ENCODE data around the gene SLX4IP.

Gene SLX4IP

DNA sequence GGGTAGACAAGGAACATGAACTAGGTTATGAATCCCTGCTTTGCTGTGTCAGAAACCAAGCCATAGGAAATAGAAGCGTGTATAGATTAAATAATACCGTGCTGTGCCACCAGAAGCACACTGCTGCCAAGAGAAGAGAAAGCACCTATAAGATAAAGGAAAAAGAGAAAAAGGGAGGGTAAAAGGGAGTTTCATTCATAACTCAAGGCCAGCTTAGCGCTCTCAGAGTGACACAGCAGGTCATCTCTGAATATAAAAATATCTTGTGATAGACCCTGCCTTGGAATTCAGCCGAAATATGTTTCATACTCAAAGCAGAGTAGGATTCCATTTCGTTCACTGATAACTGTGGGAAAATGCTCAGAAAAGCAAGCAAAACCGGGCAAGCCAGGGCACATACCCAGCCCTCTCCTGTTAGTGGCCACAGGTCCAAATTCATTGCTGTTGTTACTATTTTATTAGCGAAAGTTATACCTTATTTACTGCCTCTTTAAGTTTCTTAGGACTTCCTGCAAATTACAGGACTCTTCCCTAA is 230.0 kb downstream of the SLX4IP start:
- ChIA-PET CTCF (interaction anchor here (0.6 to 0.7 kb wide), 3 partner anchors 69 to 630 kb away, joined by 3 to 5 read pairs (median 3); no protein-coding TSS in a partner anchor), POLR2A (ENCODE audit: low non-redundant PET) (no interaction called here)
- peak; percentile 52 for DNase-seq (ENCODE audit: low spot score)
- H3K27ac ChIP-seq: peak overlapping the region; percentile 96
- TF ChIP-seq, protein P1, sequence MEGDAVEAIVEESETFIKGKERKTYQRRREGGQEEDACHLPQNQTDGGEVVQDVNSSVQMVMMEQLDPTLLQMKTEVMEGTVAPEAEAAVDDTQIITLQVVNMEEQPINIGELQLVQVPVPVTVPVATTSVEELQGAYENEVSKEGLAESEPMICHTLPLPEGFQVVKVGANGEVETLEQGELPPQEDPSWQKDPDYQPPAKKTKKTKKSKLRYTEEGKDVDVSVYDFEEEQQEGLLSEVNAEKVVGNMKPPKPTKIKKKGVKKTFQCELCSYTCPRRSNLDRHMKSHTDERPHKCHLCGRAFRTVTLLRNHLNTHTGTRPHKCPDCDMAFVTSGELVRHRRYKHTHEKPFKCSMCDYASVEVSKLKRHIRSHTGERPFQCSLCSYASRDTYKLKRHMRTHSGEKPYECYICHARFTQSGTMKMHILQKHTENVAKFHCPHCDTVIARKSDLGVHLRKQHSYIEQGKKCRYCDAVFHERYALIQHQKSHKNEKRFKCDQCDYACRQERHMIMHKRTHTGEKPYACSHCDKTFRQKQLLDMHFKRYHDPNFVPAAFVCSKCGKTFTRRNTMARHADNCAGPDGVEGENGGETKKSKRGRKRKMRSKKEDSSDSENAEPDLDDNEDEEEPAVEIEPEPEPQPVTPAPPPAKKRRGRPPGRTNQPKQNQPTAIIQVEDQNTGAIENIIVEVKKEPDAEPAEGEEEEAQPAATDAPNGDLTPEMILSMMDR (conservative IDR thresholded peaks at IDR 0.05; ENCODE audit: low read depth): no peak

DNA sequence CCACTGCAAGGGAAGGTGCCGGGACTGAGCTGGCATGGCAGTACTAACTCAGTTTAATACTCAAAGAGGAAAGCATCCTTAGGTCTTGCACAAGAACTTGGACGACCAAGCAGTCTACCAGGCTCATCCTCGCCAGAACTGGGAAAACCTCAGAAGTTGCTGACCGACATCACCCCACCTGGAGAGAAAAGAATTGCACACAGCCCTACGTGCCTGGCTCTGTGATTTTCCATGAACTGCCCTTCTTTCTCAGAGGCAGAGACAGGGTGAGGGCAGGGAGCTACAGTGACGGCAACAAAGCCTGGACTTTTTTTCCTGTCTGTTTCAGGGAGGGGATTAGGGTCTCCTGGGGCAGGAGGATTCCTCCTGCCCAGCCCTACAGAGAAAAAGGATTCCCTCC is 230.7 kb downstream of the SLX4IP start:
- ChIA-PET CTCF (interaction anchor here (0.6 kb wide), 1 partner anchor 440 kb away, joined by 3 read pairs; no protein-coding TSS in a partner anchor), POLR2A (ENCODE audit: low non-redundant PET) (no interaction called here)
- peak overlapping the region; percentile 96 for H3K27ac ChIP-seq
- peak; percentile 43 for DNase-seq (ENCODE audit: low spot score)
- TF ChIP-seq, protein P1 (conservative IDR thresholded peaks at IDR 0.05; ENCODE audit: low read depth): no peak

DNA sequence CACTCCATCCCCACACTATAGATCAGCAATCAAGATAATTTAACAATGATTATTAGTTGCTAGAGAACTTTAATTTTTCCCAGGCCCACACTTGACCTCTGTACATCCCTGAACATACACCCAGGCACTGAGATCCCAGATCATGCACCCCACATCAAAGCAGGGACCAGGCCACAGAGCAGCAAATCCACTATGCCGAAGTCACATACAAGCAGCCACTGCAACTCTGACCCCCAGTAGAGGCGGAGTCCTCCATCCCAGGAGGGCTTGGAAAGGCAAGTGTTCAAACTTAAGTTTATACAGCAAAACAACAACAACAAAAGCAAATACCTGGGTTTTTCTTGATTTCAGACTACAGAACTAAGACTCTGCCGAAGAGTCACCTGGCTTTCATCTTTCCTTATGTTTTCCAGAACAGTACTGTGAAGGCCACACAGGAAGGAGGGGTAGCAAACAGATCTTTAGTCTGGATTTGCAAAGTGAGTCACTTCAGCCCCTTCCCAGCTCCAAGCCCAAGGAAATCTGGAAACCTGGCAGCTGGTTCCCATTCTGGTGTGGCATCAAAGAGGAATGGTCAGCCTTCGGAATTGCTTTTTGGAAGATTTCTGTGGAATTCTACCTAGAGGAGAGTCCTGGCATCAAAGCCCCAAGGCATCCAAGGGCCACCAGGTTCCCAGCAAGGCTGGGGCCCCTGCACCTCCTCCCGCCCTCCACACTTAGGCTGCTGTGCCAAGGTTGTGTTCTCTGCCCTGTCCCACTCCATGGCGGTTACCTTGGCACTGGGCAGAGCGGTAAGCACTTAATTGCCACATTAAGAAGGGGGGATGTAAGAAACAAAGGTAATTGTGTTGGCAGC is 231.3 kb downstream of the SLX4IP start:
- ChIA-PET POLR2A (ENCODE audit: low non-redundant PET) (no interaction called here), CTCF (no interaction called here)
- DNase-seq (ENCODE audit: low spot score): no peak
- peak overlapping the region; percentile 96 for H3K27ac ChIP-seq
- TF ChIP-seq, protein P1 (conservative IDR thresholded peaks at IDR 0.05; ENCODE audit: low read depth): no peak

DNA sequence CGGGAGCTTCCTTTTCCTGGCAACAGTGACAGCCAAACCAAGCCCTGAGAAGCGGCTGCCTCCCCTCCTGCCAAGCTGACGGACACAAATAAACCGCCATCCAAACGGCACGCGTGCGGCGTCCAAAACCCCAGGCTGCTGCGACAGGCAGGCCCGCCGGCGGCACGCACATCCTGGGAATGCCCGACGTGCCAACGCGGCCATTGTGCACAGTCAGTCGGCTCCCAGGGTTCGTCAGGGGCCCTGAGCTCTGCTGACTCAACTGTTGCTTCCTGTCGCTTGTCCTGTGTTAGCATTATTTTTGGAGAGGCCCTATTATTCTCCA is 231.9 kb downstream of the SLX4IP start:
- DNase-seq (ENCODE audit: low spot score): peak; percentile 35
- TF ChIP-seq, protein P1 (conservative IDR thresholded peaks at IDR 0.05; ENCODE audit: low read depth): no peak
- peak overlapping the region; percentile 96 for H3K27ac ChIP-seq
- ChIA-PET CTCF (no interaction called here), POLR2A (ENCODE audit: low non-redundant PET) (no interaction called here)

DNA sequence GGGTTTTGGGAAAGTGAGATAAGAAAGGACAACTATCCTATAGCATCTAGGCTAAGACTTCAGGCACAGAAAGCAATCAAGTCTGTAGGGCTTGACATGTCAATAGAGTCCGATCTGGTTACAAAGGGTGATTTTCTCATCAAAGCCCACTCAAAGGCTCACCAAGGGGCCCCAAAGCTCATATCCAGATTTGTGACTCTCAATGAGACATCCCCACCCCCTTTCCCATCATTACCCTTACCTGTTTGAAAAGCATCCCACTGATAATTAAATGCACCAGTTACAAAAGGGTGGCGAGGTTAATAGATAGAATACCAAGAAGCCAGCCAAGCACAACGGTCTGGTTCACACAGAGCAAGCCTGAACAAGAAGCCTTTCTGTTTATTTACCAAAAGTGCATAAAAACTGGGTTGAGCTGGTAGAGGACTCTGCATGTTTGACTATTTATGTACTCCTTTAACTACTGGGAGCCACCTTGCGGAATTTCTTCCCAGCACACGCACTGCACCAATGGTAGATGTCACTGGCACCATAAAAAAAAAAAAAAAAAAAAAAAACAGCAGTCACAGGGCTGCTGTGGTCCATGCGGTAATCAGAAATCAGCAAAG is 232.6 kb downstream of the SLX4IP start:
- peak; percentile 49 for DNase-seq (ENCODE audit: low spot score)
- H3K27ac ChIP-seq: peak overlapping the region; percentile 96
- POLR2A ChIA-PET (ENCODE audit: low non-redundant PET): no interaction called here
- CTCF ChIA-PET: interaction anchor here (0.5 to 1.0 kb wide), 4 partner anchors 104 to 876 kb away, joined by 3 to 5 read pairs (median 4); no protein-coding TSS in a partner anchor
- TF ChIP-seq, protein P1 (conservative IDR thresholded peaks at IDR 0.05; ENCODE audit: low read depth): peak; percentile 64

DNA sequence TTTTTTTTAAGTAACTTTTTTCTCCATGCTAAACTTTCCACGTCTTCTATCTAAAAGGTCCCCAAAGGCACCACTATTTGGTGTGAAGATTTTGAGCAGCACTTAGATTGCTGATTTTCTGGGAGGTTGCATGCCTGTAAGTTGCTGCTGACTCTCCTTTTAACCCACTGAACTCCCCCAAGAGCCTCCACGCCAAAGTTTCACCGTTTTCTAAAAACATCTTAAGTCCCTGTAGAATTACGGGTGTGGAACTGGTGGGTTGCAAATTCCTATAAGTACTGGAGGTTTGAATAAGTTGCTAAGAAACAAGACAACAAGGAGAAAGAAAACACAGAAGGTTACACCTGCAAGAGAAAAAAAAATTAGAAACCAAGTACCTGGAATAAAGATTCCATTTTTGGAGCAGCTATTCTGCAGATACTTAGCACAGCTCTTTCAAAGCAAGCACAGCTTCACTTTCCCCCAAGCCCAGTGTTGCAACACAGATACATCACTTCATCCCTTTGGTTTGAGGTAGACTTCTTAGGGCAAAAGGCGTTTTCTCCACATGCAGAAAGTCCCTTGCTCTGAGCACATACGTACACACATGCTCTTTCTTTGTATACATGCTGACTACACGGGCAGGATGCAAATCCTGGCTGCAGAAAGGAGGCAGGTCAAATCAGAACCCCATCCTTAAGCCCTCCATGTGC is 233.7 kb downstream of the SLX4IP start:
- DNase-seq (ENCODE audit: low spot score): no peak
- CTCF ChIA-PET: interaction anchor here (0.6 kb wide), 1 partner anchor 13 kb away, joined by 3 read pairs; no protein-coding TSS in a partner anchor
- H3K27ac ChIP-seq: no peak overlapping the region
- POLR2A ChIA-PET (ENCODE audit: low non-redundant PET): no interaction called here
- TF ChIP-seq, protein P1 (conservative IDR thresholded peaks at IDR 0.05; ENCODE audit: low read depth): no peak
